DND-41 (cell line): ENCODE results near the gene PIGZ.

Source experiments
- CTCF ChIP-seq: IDR thresholded peaks from 2 replicates; pipeline ENCODE4 v1.5.1; 2012; ENCODE audit warnings: borderline replicate concordance, low read length, moderate library complexity, mild to moderate bottlenecking; ENCODE audit not compliant: poor library complexity, severe bottlenecking; ENCODE audit errors: extremely low read depth
- EZH2 ChIP-seq: IDR thresholded peaks from 3 replicates; pipeline ENCODE4 v1.6.1; 2012; ENCODE audit warnings: borderline replicate concordance, low read depth, mild to moderate bottlenecking, moderate library complexity, low read length, inconsistent platforms; ENCODE audit not compliant: severe bottlenecking

- no peak for TF ChIP-seq CTCF
- TF ChIP-seq EZH2: no peak
Observed at GRCh38 chr3:196987022-196987421, 18.4 kb upstream of the PIGZ start.
